GM12878 (cell line): ENCODE data around the gene MTHFD2. TPM values are rescaled to one million over a fixed set of nuclear protein-coding genes. Genes with fewer than 3 reads are reported as not detected.

Experiments used
- ATAC-seq: fragments of 200-7000 bp; cut with Tn5 transposase; 3 replicates; pipeline ENCODE4 v1.9.1; 2020; ENCODE audit warnings: mild to moderate bottlenecking, moderate library complexity
- BruUV-seq: library from RNA; stranded (reverse); fragments of 400-500 nt; replicated peaks from 2 replicates; lab custom pipeline; 2021; lab: Mats Ljungman, UMichigan
- CTCF ChIA-PET: fragments of 300-600 bp; sonication (Branson Sonifier 250); formaldehyde crosslinking; extraction: SDS; loops from one replicate; lab custom pipeline; 2021; ENCODE audit warnings: inconsistent platforms; lab: Yijun Ruan, JAX
- POLR2A ChIA-PET: fragments of 350-600 bp; formaldehyde crosslinking; extraction: SDS; loops from one replicate; lab custom pipeline; 2021; ENCODE audit warnings: inconsistent platforms; lab: Charles Lee
- RAD21 ChIA-PET: fragments of 300-600 bp; sonication (Branson Sonifier 250); formaldehyde crosslinking; loops from one replicate; lab custom pipeline; 2023; ENCODE audit warnings: antibody characterized with exemption; ENCODE audit not compliant: unreplicated experiment; lab: Charles Lee
- SMC1A ChIA-PET: fragments of 300-600 bp; sonication (Branson Sonifier 250); formaldehyde crosslinking; loops from one replicate; lab custom pipeline; 2023; ENCODE audit not compliant: unreplicated experiment, uncharacterized antibody; lab: Charles Lee
- DNase-seq: peaks from one replicate; pipeline ENCODE4 v3.0.0-alpha.2; 2011; ENCODE audit warnings: low read depth, low spot score
- FAIRE-seq: peaks from 3 replicates; lab custom pipeline; 2011; peaks lifted over from hg19 to GRCh38; lab: Jason Lieb, UNC
- H2AFZ ChIP-seq: 2 replicates; pipeline ENCODE4 v1.6.0; 2011; ENCODE audit warnings: low read depth, low read length, control low read depth; ENCODE audit not compliant: control insufficient read depth
- H3K27ac ChIP-seq: 2 replicates; pipeline ENCODE4 v1.5.1; 2011; ENCODE audit warnings: control low read depth; ENCODE audit not compliant: control insufficient read depth, insufficient read depth
- H3K27me3 ChIP-seq, 2 experiments: replicated peaks in 1 of 2; 2 replicates each; pipeline versions ENCODE4 v1.6.0 to v1.6.1; 2011; ENCODE audit warnings: low read length in 1 of 2; ENCODE audit not compliant: control insufficient read depth in 2 of 2, insufficient read depth in 2 of 2
- H3K36me3 ChIP-seq, 2 experiments: 2 replicates each; pipeline ENCODE4 v1.5.1; 2011; ENCODE audit warnings: low read length in 1 of 2; ENCODE audit not compliant: control insufficient read depth in 2 of 2, insufficient read depth in 2 of 2
- H3K4me1 ChIP-seq: 2 replicates; pipeline ENCODE4 v1.6.1; 2011; ENCODE audit warnings: mild to moderate bottlenecking, low read length, moderate library complexity, mixed read lengths; ENCODE audit not compliant: control insufficient read depth, insufficient read depth
- H3K4me2 ChIP-seq: 2 replicates; pipeline ENCODE4 v1.6.0; 2011; ENCODE audit warnings: control low read depth; ENCODE audit not compliant: control insufficient read depth, insufficient read depth
- H3K4me3 ChIP-seq: fragments of 200-600 bp; sonication (generic); 2 replicates; pipeline ENCODE4 v1.5.1; 2016
- H3K79me2 ChIP-seq: 2 replicates; pipeline ENCODE4 v1.6.0; 2011; ENCODE audit warnings: low read length; ENCODE audit not compliant: control insufficient read depth, insufficient read depth
- H3K9ac ChIP-seq: 2 replicates; pipeline ENCODE4 v1.8.0; 2011; ENCODE audit warnings: low read length, control low read depth, mixed read lengths; ENCODE audit not compliant: control insufficient read depth, insufficient read depth
- H3K9me3 ChIP-seq: replicated peaks from 3 replicates; pipeline ENCODE4 v1.5.1; 2011; ENCODE audit warnings: mild to moderate bottlenecking, low read length; ENCODE audit not compliant: control insufficient read depth, insufficient read depth
- H4K20me1 ChIP-seq: 2 replicates; pipeline ENCODE4 v1.6.0; 2011; ENCODE audit not compliant: control insufficient read depth, insufficient read depth
- CEBPZ ChIP-seq: fragments of 150-350 bp; IDR thresholded peaks from 2 replicates; pipeline ENCODE4 v1.6.1; 2016; ENCODE audit warnings: low read depth, low read length
- CREB1 ChIP-seq: IDR thresholded peaks from 2 replicates; pipeline ENCODE4 v1.6.1; 2012; ENCODE audit warnings: low read depth, mild to moderate bottlenecking, inconsistent platforms
- E4F1 ChIP-seq: fragments of 450-650 bp; IDR thresholded peaks from 2 replicates; pipeline ENCODE4 v1.6.1; 2018; ENCODE audit warnings: borderline replicate concordance, mild to moderate bottlenecking; ENCODE audit not compliant: partially characterized antibody
- ELK1 ChIP-seq: IDR thresholded peaks from 2 replicates; pipeline ENCODE4 v1.6.1; 2012; ENCODE audit warnings: low read depth, low read length, improper control_type of control experiment
- EZH2 ChIP-seq: IDR thresholded peaks from 2 replicates; pipeline ENCODE4 v1.6.1; 2012; ENCODE audit warnings: low read depth, mild to moderate bottlenecking, control low read depth, inconsistent platforms, low read length, borderline replicate concordance; ENCODE audit not compliant: control insufficient read depth
- IKZF2 ChIP-seq, 2 experiments: fragments of 450-650 bp; IDR thresholded peaks; 2 replicates each; pipeline ENCODE4 v1.6.1; 2017; ENCODE audit warnings: mild to moderate bottlenecking in 2 of 2, moderate library complexity in 2 of 2
- MTA3 ChIP-seq: IDR thresholded peaks from 2 replicates; pipeline ENCODE4 v1.6.1; 2012; ENCODE audit warnings: low read length, inconsistent platforms, borderline replicate concordance
- PAX8 ChIP-seq: fragments of 450-650 bp; IDR thresholded peaks from 2 replicates; pipeline ENCODE4 v1.6.1; 2017; ENCODE audit warnings: mild to moderate bottlenecking, moderate library complexity
- POLR2A ChIP-seq: IDR thresholded peaks from 2 replicates; pipeline ENCODE4 v1.6.1; 2011; ENCODE audit warnings: low read depth, mild to moderate bottlenecking, low read length
- RUNX3 ChIP-seq: IDR thresholded peaks from 2 replicates; pipeline ENCODE4 v1.6.1; 2012; ENCODE audit warnings: low read length, inconsistent platforms
- SMARCA5 ChIP-seq: fragments of 450-650 bp; IDR thresholded peaks from 2 replicates; pipeline ENCODE4 v1.6.1; 2017; ENCODE audit warnings: mild to moderate bottlenecking
- SMC3 ChIP-seq: IDR thresholded peaks from 2 replicates; pipeline ENCODE4 v1.6.1; 2011; ENCODE audit warnings: low read length, improper control_type of control experiment, borderline replicate concordance
- SP1 ChIP-seq: IDR thresholded peaks from one replicate; pipeline ENCODE4 v1.6.1; 2011; ENCODE audit warnings: low read depth, low read length
- STAT3 ChIP-seq: IDR thresholded peaks from 2 replicates; pipeline ENCODE4 v1.6.1; 2011; ENCODE audit warnings: low read depth, low read length, improper control_type of control experiment
- WGBS: methylation state at CpG from one replicate; pipeline ENCODE4 v1.1.6; 2016; ENCODE audit warnings: low lambda C conversion rate; ENCODE audit not compliant: insufficient replicate concordance, insufficient coverage; ENCODE audit errors: missing lambda C conversion rate; 5-methylcytosine and 5-hydroxymethylcytosine counted together
- in situ Hi-C: fragments of 300-500 bp; cut with MboI; formaldehyde crosslinking; loops from 9 replicates; pipeline ENCODE4 v1.14.3; 2018; ENCODE audit warnings: mixed read lengths
- intact Hi-C: fragments of 100-400 bp; cut with micrococcal nuclease; formaldehyde crosslinking; loops from one replicate; pipeline ENCODE4 v1.14.2; 2022; ENCODE audit not compliant: unreplicated experiment
- polyA plus RNA-seq, 11 experiments: library from polyadenylated mRNA; depleted of rRNA in 4 of 11; unstranded in 6 of 11; stranded (reverse) in 5 of 11; fragments of >200 nt; fragmentation: Nextera tagmentation in 4 of 11; fragmentation: Illumina TruSeq in 1 of 11; extraction: Ambion mirVana in 4 of 11; extraction: Trizol in 1 of 11; gene quantifications; 1 replicate in 1 of 11; 2 replicates in 10 of 11; pipeline versions ENCODE4 v1.2.1 to v1.2.3, GENCODE V29; 2011 to 2016; ENCODE audit warnings: inconsistent platforms in 2 of 11, missing spikeins in 2 of 11, low read depth in 1 of 11
- total RNA-seq, 4 experiments: library from RNA; depleted of rRNA in 3 of 4; stranded (reverse); fragments of >200 nt in 3 of 4; fragmentation: Illumina TruSeq in 1 of 4; extraction: Trizol in 1 of 4; gene quantifications; 2 replicates each; pipeline versions ENCODE4 v1.2.1 to v1.2.3, GENCODE V29; 2013 to 2021

Gene MTHFD2
- total and polyA plus RNA-seq, 10 of the 15 experiments (the other 5 are each of a cell fraction or from before 2014, with no cell fraction given), result 128 to 292 (median 150) TPM

GRCh38 chr2:74228772-74229171, 30.4 kb downstream of the MTHFD2 start:
- 95% methylated on average over 3 of the region's 4 CpGs for WGBS
- no peaks in the 10 kb centered on the region for H3K36me3 ChIP-seq
- H3K9ac ChIP-seq, result no peak overlapping the region
- CTCF ChIA-PET, result interaction anchor here (0.7 to 3.2 kb wide), 2 partner anchors 21 to 82 kb away, joined by 3 to 9 read pairs; no protein-coding TSS in a partner anchor
- BruUV-seq, result no TSS peak
- POLR2A ChIA-PET, result no interaction called here
- intact Hi-C loops (no loop called here), in situ Hi-C loops (no loop called here)
- SMC1A ChIA-PET, result no interaction called here
- no peaks in the 10 kb centered on the region for H3K4me1 ChIP-seq
- H3K27ac ChIP-seq, result no peak overlapping the region
- H4K20me1 ChIP-seq, result no peaks in the 10 kb centered on the region
- H3K79me2 ChIP-seq, result no peaks in the 10 kb centered on the region
- ATAC-seq, result no peak
- RAD21 ChIA-PET, result interaction anchor here (1.0 kb wide), 1 partner anchor 29 kb away, joined by 4 read pairs; no protein-coding TSS in a partner anchor
- H3K27me3 ChIP-seq, result no peaks in the 10 kb centered on the region
- no peaks in the 10 kb centered on the region for H3K9me3 ChIP-seq
- TF ChIP-seq RUNX3 (no peak), SMARCA5 (no peak), PAX8 (no peak), SP1 (no peak), CREB1 (no peak), CEBPZ (no peak), SMC3 (no peak), MTA3 (no peak), E4F1 (no peak), EZH2 (no peak), POLR2A (no peak), STAT3 (no peak), IKZF2 (IDR thresholded peaks at IDR 0.05) (no peak), ELK1 (no peak)
- no peak for FAIRE-seq
- no peak overlapping the region for H3K4me2 ChIP-seq
- H3K4me3 ChIP-seq, result no peak overlapping the region
- no peak overlapping the region for H2AFZ ChIP-seq
- no peak for DNase-seq
